Amygdala (tissue), 56 donors: ENCODE results near the gene MXRA8.
"Not testable (repeated sequence)": the region's sequence is repeated elsewhere in the genome, so short reads cannot be mapped to it uniquely, and the experiment has no call there.

Experiments used
- DNase-seq, 56 donors: peaks; one replicate each; lab custom pipeline; 2025; lab: John Stamatoyannopoulos, UW

MXRA8 gene

GRCh38 chr1:1370771-1371300 lies 12.5 kb upstream of the MXRA8 start:
- DNase-seq = no peak

GRCh38 chr1:1370094-1370493 lies 11.7 kb upstream of the MXRA8 start:
- not testable (repeated sequence) for DNase-seq

- DNase-seq = no peak
These were observed 9.0 kb upstream of the MXRA8 start for GRCh38 chr1:1367315-1367714.

GRCh38 chr1:1366699-1367066 lies 8.3 kb upstream of the MXRA8 start:
- DNase-seq = no peak

- DNase-seq = no peak
These were observed 7.7 kb upstream of the MXRA8 start for GRCh38 chr1:1365875-1366698.

GRCh38 chr1:1364266-1364665 lies 5.9 kb upstream of the MXRA8 start:
- no peak for DNase-seq

GRCh38 chr1:1361982-1362423 lies 3.6 kb upstream of the MXRA8 start:
- DNase-seq = no peak

GRCh38 chr1:1361233-1361981 lies 3.1 kb upstream of the MXRA8 start:
- no peak for DNase-seq

- peak in 2 of 56 donors; percentile 14 for DNase-seq
These were observed 2.3 kb upstream of the MXRA8 start for GRCh38 chr1:1360506-1361169.

- no peak for DNase-seq
These were observed 1.5 kb upstream of the MXRA8 start for GRCh38 chr1:1359664-1360468.

- DNase-seq = no peak
These were observed 931 bp upstream of the MXRA8 start for GRCh38 chr1:1359308-1359663.

GRCh38 chr1:1357871-1358432 lies 403 bp downstream of the MXRA8 start:
- DNase-seq = peak in 1 of 56 donors; percentile 38

GRCh38 chr1:1356796-1357401 lies 1.5 kb downstream of the MXRA8 start:
- DNase-seq = no peak

GRCh38 chr1:1356166-1356795 lies 2.1 kb downstream of the MXRA8 start:
- DNase-seq = no peak

- peak in 6 of 56 donors; percentile 7 to 50 (median 40) for DNase-seq
These were observed 2.9 kb downstream of the MXRA8 start for GRCh38 chr1:1355416-1355815.

GRCh38 chr1:1354271-1355247 lies 3.8 kb downstream of the MXRA8 start:
- no peak for DNase-seq

GRCh38 chr1:1353389-1354151 lies 4.8 kb downstream of the MXRA8 start:
- DNase-seq = no peak
